GM23248 (cell line): ENCODE measurements around the gene NUTF2.

Experiments used
- EZH2 ChIP-seq: fragments of 200-600 bp; sonication (generic); IDR thresholded peaks from 2 replicates; pipeline ENCODE4 v1.6.1; 2018; ENCODE audit warnings: antibody characterized with exemption, mild to moderate bottlenecking; ENCODE audit not compliant: insufficient read depth, poor library complexity, severe bottlenecking
- EZH2phosphoT487 ChIP-seq: fragments of 200-600 bp; sonication (generic); IDR thresholded peaks from 2 replicates; pipeline ENCODE4 v1.6.1; 2018; ENCODE audit warnings: antibody characterized with exemption, moderate library complexity, mild to moderate bottlenecking, low read depth; ENCODE audit not compliant: insufficient read depth

GRCh38 chr16:67841198-67841815 is 5.4 kb upstream of the NUTF2 start:
- TF ChIP-seq EZH2phosphoT487 (no peak), EZH2 (no peak)
